ENCODE results near the gene IKBKG.

Gene IKBKG

GRCh38 chrX:154507673-154508383 lies 39.6 kb upstream of the IKBKG start:
- DNase-seq (ENCODE audit: extremely low read depth, low read depth): no peak
- no peak overlapping the region for H3K4me3 ChIP-seq (replicated peaks; ENCODE audit: low read depth, low read length)

GRCh38 chrX:154508384-154508745 lies 39.1 kb upstream of the IKBKG start:
- no peak for TF ChIP-seq CTCF (IDR thresholded peaks at IDR 0.05; ENCODE audit: low read depth, low read length, missing control alignments)

More at GRCh38 chrX:154507673-154508383, 39.6 kb upstream of the IKBKG start:
- TF ChIP-seq CTCF (IDR thresholded peaks at IDR 0.05; ENCODE audit: low read depth, low read length, missing control alignments): no peak

DNA sequence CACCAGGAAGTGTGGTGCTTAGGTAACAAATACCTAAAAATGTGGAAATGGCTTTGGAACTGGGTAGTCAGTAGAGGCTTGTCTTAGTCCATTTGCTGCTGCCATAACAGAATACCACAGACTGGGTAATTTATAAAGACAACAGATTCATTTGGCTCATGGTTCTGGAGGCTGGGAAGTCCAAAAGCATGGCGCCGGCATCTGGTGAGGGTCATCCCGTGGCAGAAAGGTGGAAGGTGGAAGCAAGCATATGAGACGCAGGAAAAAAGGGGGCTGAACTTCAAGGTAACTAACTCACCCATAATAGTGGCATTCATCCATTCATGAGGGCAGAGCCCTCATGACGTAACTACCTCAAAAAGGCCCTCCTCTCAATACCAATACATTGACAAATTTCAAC lies 38.0 kb upstream of the IKBKG start:
- no peak overlapping the region for H3K4me3 ChIP-seq (replicated peaks; ENCODE audit: low read depth, low read length)
- no peak for TF ChIP-seq CTCF (IDR thresholded peaks at IDR 0.05; ENCODE audit: low read depth, low read length, missing control alignments)
- no peak for DNase-seq (ENCODE audit: extremely low read depth, low read depth)

More at GRCh38 chrX:154508384-154508745, 39.1 kb upstream of the IKBKG start:
- H3K4me3 ChIP-seq (replicated peaks; ENCODE audit: low read depth, low read length): no peak overlapping the region
- no peak for DNase-seq (ENCODE audit: extremely low read depth, low read depth)

DNA sequence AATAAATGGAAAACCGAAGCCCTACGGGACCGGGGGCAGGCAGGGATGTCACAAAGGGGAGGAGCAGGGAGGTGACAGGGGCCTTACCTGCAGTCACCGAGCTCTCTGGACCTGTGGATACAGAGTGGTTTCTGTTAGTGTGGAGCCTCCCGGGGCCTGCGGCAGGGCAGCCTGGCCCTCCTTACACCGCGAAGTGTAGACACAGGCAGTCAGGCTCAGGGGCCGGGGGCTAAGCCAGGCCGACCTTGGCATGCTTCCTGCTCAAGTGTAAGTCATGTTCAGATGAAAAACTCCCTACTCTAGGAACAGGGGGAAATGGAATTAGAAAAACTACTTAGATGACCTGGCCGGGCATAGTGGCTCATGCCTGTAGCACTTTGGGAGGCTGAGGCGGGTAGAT lies 35.7 kb upstream of the IKBKG start:
- DNase-seq (ENCODE audit: extremely low read depth, low read depth): no peak
- no peak for TF ChIP-seq CTCF (IDR thresholded peaks at IDR 0.05; ENCODE audit: low read depth, low read length, missing control alignments)
- no peak overlapping the region for H3K4me3 ChIP-seq (replicated peaks; ENCODE audit: low read depth, low read length)

GRCh38 chrX:154512879-154513553 lies 34.4 kb upstream of the IKBKG start:
- no peak for TF ChIP-seq CTCF (IDR thresholded peaks at IDR 0.05; ENCODE audit: low read depth, low read length, missing control alignments)
- no peak for DNase-seq (ENCODE audit: extremely low read depth, low read depth)
- no peak overlapping the region for H3K4me3 ChIP-seq (replicated peaks; ENCODE audit: low read depth, low read length)

GRCh38 chrX:154513716-154514115 lies 33.7 kb upstream of the IKBKG start:
- TF ChIP-seq CTCF (IDR thresholded peaks at IDR 0.05; ENCODE audit: low read depth, low read length, missing control alignments): no peak
- no peak for DNase-seq (ENCODE audit: extremely low read depth, low read depth)
- H3K4me3 ChIP-seq (replicated peaks; ENCODE audit: low read depth, low read length): no peak overlapping the region
